ENCODE measurements around the gene WDR4.

Gene WDR4

GRCh38 chr21:42873096-42873495 is 6.2 kb downstream of the WDR4 start:
- no peak for DNase-seq

GRCh38 chr21:42868196-42868595 is 11.1 kb downstream of the WDR4 start:
- DNase-seq: no peak

GRCh38 chr21:42865776-42866160 is 13.6 kb downstream of the WDR4 start:
- no peak for DNase-seq

- DNase-seq: no peak
Measured at GRCh38 chr21:42864815-42865775, 14.2 kb downstream of the WDR4 start.

- no peak for DNase-seq
Measured at GRCh38 chr21:42864286-42864685, 15.1 kb downstream of the WDR4 start.

- DNase-seq: no peak
Measured at GRCh38 chr21:42863504-42863870, 15.9 kb downstream of the WDR4 start.

GRCh38 chr21:42862774-42863503 is 16.4 kb downstream of the WDR4 start:
- DNase-seq: no peak

- no peak for DNase-seq
Measured at GRCh38 chr21:42861848-42862400, 17.4 kb downstream of the WDR4 start.

GRCh38 chr21:42861311-42861847 is 18.0 kb downstream of the WDR4 start:
- no peak for DNase-seq

GRCh38 chr21:42860345-42860744 is 19.0 kb downstream of the WDR4 start:
- DNase-seq: no peak

GRCh38 chr21:42859891-42860230 is 19.5 kb downstream of the WDR4 start:
- DNase-seq: no peak

GRCh38 chr21:42858957-42859890 is 20.1 kb downstream of the WDR4 start:
- no peak for DNase-seq

- DNase-seq: no peak
Measured at GRCh38 chr21:42858185-42858847, 21.0 kb downstream of the WDR4 start.

GRCh38 chr21:42857216-42857615 is 22.1 kb downstream of the WDR4 start:
- no peak for DNase-seq

GRCh38 chr21:42855937-42856335 is 23.4 kb downstream of the WDR4 start:
- no peak for DNase-seq

GRCh38 chr21:42855171-42855936 is 24.0 kb downstream of the WDR4 start:
- DNase-seq: no peak

- no peak for DNase-seq
Measured at GRCh38 chr21:42854246-42855010, 24.9 kb downstream of the WDR4 start.

GRCh38 chr21:42853621-42854020 is 25.7 kb downstream of the WDR4 start:
- no peak for DNase-seq

- DNase-seq: no peak
Measured at GRCh38 chr21:42852925-42853570, 26.3 kb downstream of the WDR4 start.
